ENCODE measurements around the gene CCDC154. TPM values are rescaled to one million over a fixed set of nuclear protein-coding genes. Genes with fewer than 3 reads are reported as not detected.

CCDC154 gene
- total and polyA plus RNA-seq, 10 of the 15 experiments (the other 5 are each of a cell fraction or from before 2014, with no cell fraction given), result 0.06 to 0.26 (median 0.25) TPM; not detected in 7

DNA sequence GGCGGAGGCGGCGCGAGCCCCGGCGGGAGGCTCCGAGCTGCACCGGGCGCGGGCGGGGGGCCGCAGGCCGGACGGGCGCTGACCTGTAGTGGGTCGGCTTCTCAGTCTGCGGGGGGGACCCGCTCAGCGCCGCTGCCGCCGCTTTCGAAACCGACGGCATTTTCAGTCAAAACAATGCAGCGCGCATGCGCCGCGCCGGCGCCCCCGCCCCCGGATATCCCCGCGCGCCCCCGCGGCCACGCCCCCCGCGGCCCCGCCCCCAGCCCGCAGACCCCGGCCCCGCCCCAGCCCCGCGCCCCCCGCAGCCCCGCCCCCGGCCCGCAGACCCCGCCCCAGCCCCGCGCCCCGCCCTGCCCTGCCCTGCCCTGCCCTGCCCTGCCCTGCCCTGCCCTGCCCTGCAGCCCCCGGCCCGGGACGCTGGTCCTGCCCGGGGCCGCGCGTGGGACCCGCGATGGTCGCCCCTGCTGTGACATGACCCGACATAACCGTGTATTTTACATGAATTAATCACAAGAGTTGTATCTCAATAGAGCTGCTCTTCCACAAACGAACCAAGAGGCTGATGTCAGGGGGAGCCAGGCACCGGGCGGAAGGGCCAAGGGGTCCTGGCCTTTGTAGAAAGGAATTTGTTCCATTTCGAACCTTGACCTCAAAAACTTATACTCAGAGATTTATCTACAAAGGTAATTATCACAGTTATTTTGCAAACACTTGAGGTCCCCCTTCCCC, 29.7 kb downstream of the CCDC154 start, which contains the start of gene UNKL (continued):
- TF ChIP-seq, protein P1, sequence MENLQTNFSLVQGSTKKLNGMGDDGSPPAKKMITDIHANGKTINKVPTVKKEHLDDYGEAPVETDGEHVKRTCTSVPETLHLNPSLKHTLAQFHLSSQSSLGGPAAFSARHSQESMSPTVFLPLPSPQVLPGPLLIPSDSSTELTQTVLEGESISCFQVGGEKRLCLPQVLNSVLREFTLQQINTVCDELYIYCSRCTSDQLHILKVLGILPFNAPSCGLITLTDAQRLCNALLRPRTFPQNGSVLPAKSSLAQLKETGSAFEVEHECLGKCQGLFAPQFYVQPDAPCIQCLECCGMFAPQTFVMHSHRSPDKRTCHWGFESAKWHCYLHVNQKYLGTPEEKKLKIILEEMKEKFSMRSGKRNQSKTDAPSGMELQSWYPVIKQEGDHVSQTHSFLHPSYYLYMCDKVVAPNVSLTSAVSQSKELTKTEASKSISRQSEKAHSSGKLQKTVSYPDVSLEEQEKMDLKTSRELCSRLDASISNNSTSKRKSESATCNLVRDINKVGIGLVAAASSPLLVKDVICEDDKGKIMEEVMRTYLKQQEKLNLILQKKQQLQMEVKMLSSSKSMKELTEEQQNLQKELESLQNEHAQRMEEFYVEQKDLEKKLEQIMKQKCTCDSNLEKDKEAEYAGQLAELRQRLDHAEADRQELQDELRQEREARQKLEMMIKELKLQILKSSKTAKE (IDR thresholded peaks at IDR 0.05; ENCODE audit: low read depth, poor library complexity, severe bottlenecking), result no peak
- TF ChIP-seq NFYB (IDR thresholded peaks at IDR 0.05; ENCODE audit: insufficient read depth, low read depth, low read length), result no peak
- TF ChIP-seq, protein P2, sequence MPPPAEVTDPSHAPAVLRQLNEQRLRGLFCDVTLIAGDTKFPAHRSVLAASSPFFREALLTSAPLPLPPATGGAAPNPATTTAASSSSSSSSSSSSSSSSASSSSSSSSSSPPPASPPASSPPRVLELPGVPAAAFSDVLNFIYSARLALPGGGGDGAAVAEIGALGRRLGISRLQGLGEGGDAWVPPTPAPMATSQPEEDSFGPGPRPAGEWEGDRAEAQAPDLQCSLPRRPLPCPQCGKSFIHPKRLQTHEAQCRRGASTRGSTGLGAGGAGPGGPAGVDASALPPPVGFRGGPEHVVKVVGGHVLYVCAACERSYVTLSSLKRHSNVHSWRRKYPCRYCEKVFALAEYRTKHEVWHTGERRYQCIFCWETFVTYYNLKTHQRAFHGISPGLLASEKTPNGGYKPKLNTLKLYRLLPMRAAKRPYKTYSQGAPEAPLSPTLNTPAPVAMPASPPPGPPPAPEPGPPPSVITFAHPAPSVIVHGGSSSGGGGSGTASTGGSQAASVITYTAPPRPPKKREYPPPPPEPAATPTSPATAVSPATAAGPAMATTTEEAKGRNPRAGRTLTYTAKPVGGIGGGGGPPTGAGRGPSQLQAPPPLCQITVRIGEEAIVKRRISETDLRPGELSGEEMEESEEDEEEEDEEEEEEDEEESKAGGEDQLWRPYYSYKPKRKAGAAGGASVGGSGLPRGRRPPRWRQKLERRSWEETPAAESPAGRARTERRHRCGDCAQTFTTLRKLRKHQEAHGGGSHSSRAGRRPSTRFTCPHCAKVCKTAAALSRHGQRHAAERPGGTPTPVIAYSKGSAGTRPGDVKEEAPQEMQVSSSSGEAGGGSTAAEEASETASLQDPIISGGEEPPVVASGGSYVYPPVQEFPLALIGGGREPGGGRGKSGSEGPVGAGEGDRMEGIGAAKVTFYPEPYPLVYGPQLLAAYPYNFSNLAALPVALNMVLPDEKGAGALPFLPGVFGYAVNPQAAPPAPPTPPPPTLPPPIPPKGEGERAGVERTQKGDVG (CRISPR knock-in tag; IDR thresholded peaks at IDR 0.05), result no peak
- TF ChIP-seq BMI1 (IDR thresholded peaks at IDR 0.05; ENCODE audit: borderline replicate concordance), result no peak
- no peak for TF ChIP-seq RBBP5 (conservative IDR thresholded peaks at IDR 0.05)
- TF ChIP-seq, protein P3, sequence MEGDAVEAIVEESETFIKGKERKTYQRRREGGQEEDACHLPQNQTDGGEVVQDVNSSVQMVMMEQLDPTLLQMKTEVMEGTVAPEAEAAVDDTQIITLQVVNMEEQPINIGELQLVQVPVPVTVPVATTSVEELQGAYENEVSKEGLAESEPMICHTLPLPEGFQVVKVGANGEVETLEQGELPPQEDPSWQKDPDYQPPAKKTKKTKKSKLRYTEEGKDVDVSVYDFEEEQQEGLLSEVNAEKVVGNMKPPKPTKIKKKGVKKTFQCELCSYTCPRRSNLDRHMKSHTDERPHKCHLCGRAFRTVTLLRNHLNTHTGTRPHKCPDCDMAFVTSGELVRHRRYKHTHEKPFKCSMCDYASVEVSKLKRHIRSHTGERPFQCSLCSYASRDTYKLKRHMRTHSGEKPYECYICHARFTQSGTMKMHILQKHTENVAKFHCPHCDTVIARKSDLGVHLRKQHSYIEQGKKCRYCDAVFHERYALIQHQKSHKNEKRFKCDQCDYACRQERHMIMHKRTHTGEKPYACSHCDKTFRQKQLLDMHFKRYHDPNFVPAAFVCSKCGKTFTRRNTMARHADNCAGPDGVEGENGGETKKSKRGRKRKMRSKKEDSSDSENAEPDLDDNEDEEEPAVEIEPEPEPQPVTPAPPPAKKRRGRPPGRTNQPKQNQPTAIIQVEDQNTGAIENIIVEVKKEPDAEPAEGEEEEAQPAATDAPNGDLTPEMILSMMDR (IDR thresholded peaks at IDR 0.05 in 2 of 3, conservative IDR thresholded peaks at IDR 0.05 in 1 of 3; ENCODE audit: control insufficient read depth in 2 of 3, extremely low read depth in 1 of 3, insufficient read depth in 1 of 3, low read depth in 3 of 3, low read length in 3 of 3), result no peak
- TF ChIP-seq MEF2B (IDR thresholded peaks at IDR 0.05; ENCODE audit: partially characterized antibody, poor library complexity, severe bottlenecking), result no peak
- TF ChIP-seq FOXK2 (IDR thresholded peaks at IDR 0.05), result no peak
- no peak for TF ChIP-seq RFX5 (IDR thresholded peaks at IDR 0.05; ENCODE audit: low read depth, low read length)
- TF ChIP-seq, protein P4, sequence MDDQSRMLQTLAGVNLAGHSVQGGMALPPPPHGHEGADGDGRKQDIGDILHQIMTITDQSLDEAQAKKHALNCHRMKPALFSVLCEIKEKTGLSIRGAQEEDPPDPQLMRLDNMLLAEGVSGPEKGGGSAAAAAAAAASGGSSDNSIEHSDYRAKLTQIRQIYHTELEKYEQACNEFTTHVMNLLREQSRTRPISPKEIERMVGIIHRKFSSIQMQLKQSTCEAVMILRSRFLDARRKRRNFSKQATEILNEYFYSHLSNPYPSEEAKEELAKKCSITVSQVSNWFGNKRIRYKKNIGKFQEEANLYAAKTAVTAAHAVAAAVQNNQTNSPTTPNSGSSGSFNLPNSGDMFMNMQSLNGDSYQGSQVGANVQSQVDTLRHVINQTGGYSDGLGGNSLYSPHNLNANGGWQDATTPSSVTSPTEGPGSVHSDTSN (IDR thresholded peaks at IDR 0.05; ENCODE audit: insufficient replicate concordance, low read depth, low read length), result no peak
- TF ChIP-seq, protein P5, sequence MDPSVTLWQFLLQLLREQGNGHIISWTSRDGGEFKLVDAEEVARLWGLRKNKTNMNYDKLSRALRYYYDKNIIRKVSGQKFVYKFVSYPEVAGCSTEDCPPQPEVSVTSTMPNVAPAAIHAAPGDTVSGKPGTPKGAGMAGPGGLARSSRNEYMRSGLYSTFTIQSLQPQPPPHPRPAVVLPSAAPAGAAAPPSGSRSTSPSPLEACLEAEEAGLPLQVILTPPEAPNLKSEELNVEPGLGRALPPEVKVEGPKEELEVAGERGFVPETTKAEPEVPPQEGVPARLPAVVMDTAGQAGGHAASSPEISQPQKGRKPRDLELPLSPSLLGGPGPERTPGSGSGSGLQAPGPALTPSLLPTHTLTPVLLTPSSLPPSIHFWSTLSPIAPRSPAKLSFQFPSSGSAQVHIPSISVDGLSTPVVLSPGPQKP (IDR thresholded peaks at IDR 0.05; ENCODE audit: low read depth, low read length), result no peak
- no peak for TF ChIP-seq SREBF2 (IDR thresholded peaks at IDR 0.05; ENCODE audit: low read length)
- TF ChIP-seq, protein P6, sequence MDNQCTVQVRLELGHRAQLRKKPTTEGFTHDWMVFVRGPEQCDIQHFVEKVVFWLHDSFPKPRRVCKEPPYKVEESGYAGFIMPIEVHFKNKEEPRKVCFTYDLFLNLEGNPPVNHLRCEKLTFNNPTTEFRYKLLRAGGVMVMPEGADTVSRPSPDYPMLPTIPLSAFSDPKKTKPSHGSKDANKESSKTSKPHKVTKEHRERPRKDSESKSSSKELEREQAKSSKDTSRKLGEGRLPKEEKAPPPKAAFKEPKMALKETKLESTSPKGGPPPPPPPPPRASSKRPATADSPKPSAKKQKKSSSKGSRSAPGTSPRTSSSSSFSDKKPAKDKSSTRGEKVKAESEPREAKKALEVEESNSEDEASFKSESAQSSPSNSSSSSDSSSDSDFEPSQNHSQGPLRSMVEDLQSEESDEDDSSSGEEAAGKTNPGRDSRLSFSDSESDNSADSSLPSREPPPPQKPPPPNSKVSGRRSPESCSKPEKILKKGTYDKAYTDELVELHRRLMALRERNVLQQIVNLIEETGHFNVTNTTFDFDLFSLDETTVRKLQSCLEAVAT (IDR thresholded peaks at IDR 0.05), result no peak
- TF ChIP-seq TCF12 (IDR thresholded peaks at IDR 0.05; ENCODE audit: low read depth, low read length), result no peak
- TF ChIP-seq IRF4 (IDR thresholded peaks at IDR 0.05; ENCODE audit: low read depth, low read length), result no peak
- TF ChIP-seq RCOR1 (conservative IDR thresholded peaks at IDR 0.05; ENCODE audit: low read depth, low read length), result no peak

Measured in GM12878 (cell line).